Measurements from ENCODE around the gene CDNF. TPM values are rescaled to one million over a fixed set of nuclear protein-coding genes. Genes with fewer than 3 reads are reported as not detected.
A peak's percentile ranks its signal among the peaks of the same experiment; 100 is the strongest.

The CDNF gene
- total RNA-seq, 2 donors from 2014 or later: 1.3 to 15.3 TPM

- TF ChIP-seq POLR2A (IDR thresholded peaks at IDR 0.05): no peak
- TF ChIP-seq, protein P1, sequence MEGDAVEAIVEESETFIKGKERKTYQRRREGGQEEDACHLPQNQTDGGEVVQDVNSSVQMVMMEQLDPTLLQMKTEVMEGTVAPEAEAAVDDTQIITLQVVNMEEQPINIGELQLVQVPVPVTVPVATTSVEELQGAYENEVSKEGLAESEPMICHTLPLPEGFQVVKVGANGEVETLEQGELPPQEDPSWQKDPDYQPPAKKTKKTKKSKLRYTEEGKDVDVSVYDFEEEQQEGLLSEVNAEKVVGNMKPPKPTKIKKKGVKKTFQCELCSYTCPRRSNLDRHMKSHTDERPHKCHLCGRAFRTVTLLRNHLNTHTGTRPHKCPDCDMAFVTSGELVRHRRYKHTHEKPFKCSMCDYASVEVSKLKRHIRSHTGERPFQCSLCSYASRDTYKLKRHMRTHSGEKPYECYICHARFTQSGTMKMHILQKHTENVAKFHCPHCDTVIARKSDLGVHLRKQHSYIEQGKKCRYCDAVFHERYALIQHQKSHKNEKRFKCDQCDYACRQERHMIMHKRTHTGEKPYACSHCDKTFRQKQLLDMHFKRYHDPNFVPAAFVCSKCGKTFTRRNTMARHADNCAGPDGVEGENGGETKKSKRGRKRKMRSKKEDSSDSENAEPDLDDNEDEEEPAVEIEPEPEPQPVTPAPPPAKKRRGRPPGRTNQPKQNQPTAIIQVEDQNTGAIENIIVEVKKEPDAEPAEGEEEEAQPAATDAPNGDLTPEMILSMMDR (IDR thresholded peaks at IDR 0.05): no peak
- peaks cover 7% of the 10 kb centered on the region for H3K4me1 ChIP-seq
- H3K9me3 ChIP-seq: no peaks in the 10 kb centered on the region
- DNase-seq: no peak
- H3K4me3 ChIP-seq: no peak overlapping the region
- 95 to 96% methylated on average over 15 of the region's 15 CpGs for WGBS, 2 donors
- H3K27me3 ChIP-seq: no peaks in the 10 kb centered on the region
- no peak for ATAC-seq
- intact Hi-C loops (cut with DNase I): no loop called here
- peaks cover 0 to 14% of the 10 kb centered on the region in 2 donors for H3K36me3 ChIP-seq (replicated peaks in 1 of 2; ENCODE audit: insufficient read depth in 1 of 2, low read depth in 2 of 2)
- no peak overlapping the region for H3K27ac ChIP-seq
Measured at GRCh38 chr10:14843327-14843988, 5.6 kb upstream of the CDNF start.

GRCh38 chr10:14840178-14840577 is 2.3 kb upstream of the CDNF start:
- intact Hi-C loops (cut with DNase I): no loop called here
- Histone ChIP-seq H3K9me3 (no peaks in the 10 kb centered on the region), H3K4me3 (no peak overlapping the region), H3K4me1 (peaks cover 23% of the 10 kb centered on the region), H3K27ac (no peak overlapping the region), H3K27me3 (no peaks in the 10 kb centered on the region), H3K36me3 (replicated peaks in 1 of 2; ENCODE audit: insufficient read depth in 1 of 2, low read depth in 2 of 2) (peaks cover 0 to 14% of the 10 kb centered on the region in 2 donors)
- TF ChIP-seq POLR2A (IDR thresholded peaks at IDR 0.05): no peak
- TF ChIP-seq, protein P1 (IDR thresholded peaks at IDR 0.05): no peak
- DNase-seq (no peak), ATAC-seq (no peak)
- 75 to 84% methylated on average over 2 of the region's 2 CpGs for WGBS, 2 donors

DNA sequence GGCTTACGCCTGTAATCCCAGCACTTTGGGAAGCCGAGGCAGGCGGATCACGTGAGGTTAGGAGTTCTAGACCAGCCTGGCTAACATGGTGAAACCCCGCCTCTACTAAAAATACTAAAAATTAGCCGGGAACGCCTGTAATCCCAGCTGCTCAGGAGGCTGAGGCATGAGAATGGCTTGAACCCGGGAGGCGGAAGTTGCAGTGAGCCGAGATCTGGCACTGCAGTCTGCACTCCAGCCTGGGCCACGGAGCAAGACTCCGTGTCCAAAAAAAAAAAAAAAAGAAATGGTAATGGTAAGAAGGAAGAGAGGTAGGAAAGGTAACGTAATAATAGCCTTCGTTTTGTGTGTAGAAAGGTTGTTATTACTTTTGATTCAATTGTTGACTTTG is 1.5 kb upstream of the CDNF start:
- Histone ChIP-seq H3K4me1 (peaks cover 23% of the 10 kb centered on the region), H3K27ac (peak overlapping the region in 3 of 4 donors; percentile 95 to 97 (median 97)), H3K36me3 (replicated peaks in 1 of 2; ENCODE audit: insufficient read depth in 1 of 2, low read depth in 2 of 2) (peaks cover 0 to 12% of the 10 kb centered on the region in 2 donors), H3K9me3 (no peaks in the 10 kb centered on the region), H3K27me3 (no peaks in the 10 kb centered on the region), H3K4me3 (peak overlapping the region; percentile 67 to 94)
- DNase-seq (peak in 2 of 4 donors; percentile 21 to 24), ATAC-seq (no peak)
- TF ChIP-seq POLR2A (IDR thresholded peaks at IDR 0.05): peak in 1 of 3 donors; percentile 3
- TF ChIP-seq, protein P1 (IDR thresholded peaks at IDR 0.05): no peak
- intact Hi-C loops (cut with DNase I): no loop called here
- 5 to 7% methylated on average over 14 of the region's 14 CpGs for WGBS, 2 donors

- peaks cover 23% of the 10 kb centered on the region for H3K4me1 ChIP-seq
- TF ChIP-seq, protein P1 (IDR thresholded peaks at IDR 0.05): no peak
- peak overlapping the region; percentile 91 to 97 (median 96) for H3K27ac ChIP-seq
- DNase-seq (peak; percentile 32 to 45 (median 39)), ATAC-seq (no peak)
- 0% methylated on average over 14 to 59 of the region's 60 CpGs for WGBS, 2 donors
- peaks cover 0 to 8% of the 10 kb centered on the region in 2 donors for H3K36me3 ChIP-seq (replicated peaks in 1 of 2; ENCODE audit: insufficient read depth in 1 of 2, low read depth in 2 of 2)
- intact Hi-C loops (cut with DNase I): no loop called here
- H3K4me3 ChIP-seq: peak overlapping the region; percentile 67 to 94
- H3K27me3 ChIP-seq: no peaks in the 10 kb centered on the region
- no peaks in the 10 kb centered on the region for H3K9me3 ChIP-seq
Measured at GRCh38 chr10:14838582-14839304, 906 bp upstream of the CDNF start.

All from body of pancreas (tissue), 4 donors.